ENCODE measurements around the gene SUSD6. TPM values are rescaled to one million over a fixed set of nuclear protein-coding genes. Genes with fewer than 3 reads are reported as not detected.

Gene SUSD6
- polyA plus RNA-seq, 1 of the 3 experiments (the other 2 are of a cell fraction) = 8.5 TPM

DNA sequence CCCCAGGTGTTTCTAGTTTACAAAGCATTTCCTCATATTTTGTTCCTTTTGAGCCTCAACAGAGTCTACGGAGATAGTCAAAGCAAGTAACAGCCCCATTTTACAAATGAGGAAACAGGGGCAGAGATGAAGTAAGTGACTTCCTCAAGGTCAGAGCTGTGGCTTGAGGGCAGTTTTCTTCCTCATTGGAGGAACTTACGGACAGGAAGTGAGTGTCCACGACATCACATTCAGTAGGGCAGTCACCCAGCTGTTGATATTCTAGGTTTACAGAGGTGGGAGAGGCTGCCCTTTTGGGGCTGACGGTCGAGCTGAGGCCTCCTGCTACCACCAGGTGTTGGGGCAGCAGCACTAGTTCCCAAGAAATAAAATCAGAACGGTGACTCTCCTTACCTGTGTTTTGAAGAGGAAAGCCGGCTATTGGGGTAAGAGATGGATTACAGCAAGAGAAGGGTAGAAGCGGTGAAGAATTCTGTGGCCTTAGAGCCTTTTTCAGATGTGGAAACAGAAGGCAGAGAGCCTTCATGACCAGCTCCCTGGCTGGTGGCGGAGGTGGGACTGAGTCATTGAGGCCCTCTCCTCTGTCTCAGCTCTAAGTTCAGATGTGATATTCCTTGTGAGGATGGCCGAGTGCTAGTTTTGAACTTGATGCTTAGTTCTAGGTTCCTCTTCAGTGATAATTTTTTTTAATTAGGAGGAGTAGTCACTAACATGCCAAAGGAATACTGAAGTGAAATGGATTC lies 41.7 kb downstream of the SUSD6 start:
- Histone ChIP-seq H3K9ac (no peak overlapping the region), H3K27ac (ENCODE audit: low read depth in 2 of 2, low read length in 1 of 2) (no peak overlapping the region; a peak in 1 of 4 replicates), H4K20me1 (ENCODE audit: insufficient read depth) (no peaks in the 10 kb centered on the region), H3K36me3 (replicated peaks in 1 of 2; ENCODE audit: control insufficient read depth in 1 of 2, insufficient read depth in 2 of 2, low read length in 1 of 2) (no peaks in the 10 kb centered on the region), H3K79me2 (ENCODE audit: insufficient read depth) (0 out of 2 replicates have a peak, but pooled peaks cover 11% of the 10 kb centered on the region), H3F3A (replicated peaks; ENCODE audit: insufficient read depth) (peaks cover 5% of the 10 kb centered on the region), H3K9me2 (no peaks in the 10 kb centered on the region), H3K4me3 (ENCODE audit: low read depth in 2 of 2, low read length in 1 of 2) (no peak overlapping the region), H2AFZ (ENCODE audit: low read depth) (no peak overlapping the region), H3K9me3 (no peaks in the 10 kb centered on the region), H3K27me3 (ENCODE audit: insufficient read depth) (no peaks in the 10 kb centered on the region), H3K4me2 (no peak overlapping the region), H3K4me1 (ENCODE audit: control insufficient read depth in 1 of 2, insufficient read depth in 2 of 2, low read depth in 1 of 2, low read length in 1 of 2) (peaks cover 10 to 26% of the 10 kb centered on the region in 2 experiments; a peak in 2 of 4 replicates)
- CTCF ChIA-PET = interaction anchor here (0.6 kb wide), 1 partner anchor 74 kb away, joined by 3 read pairs; no protein-coding TSS in a partner anchor
- 88% methylated on average over 10 of the region's 10 CpGs for WGBS (ENCODE audit: low lambda C conversion rate)
- TF ChIP-seq EZH2phosphoT487 (IDR thresholded peaks at IDR 0.05; ENCODE audit: borderline replicate concordance, low read depth) (no peak), RCOR1 (IDR thresholded peaks at IDR 0.05; ENCODE audit: low read length) (no peak), TEAD4 (IDR thresholded peaks at IDR 0.05; ENCODE audit: borderline replicate concordance, insufficient read depth) (no peak), CHD2 (IDR thresholded peaks at IDR 0.05; ENCODE audit: low read length, partially characterized antibody) (no peak), FOXJ3 (CRISPR knock-in tag; IDR thresholded peaks at IDR 0.05) (no peak), MXI1 (IDR thresholded peaks at IDR 0.05; ENCODE audit: low read depth, low read length) (no peak), RFX5 (IDR thresholded peaks at IDR 0.05; ENCODE audit: low read length) (no peak), ELF1 (IDR thresholded peaks at IDR 0.05) (no peak), FOXM1 (IDR thresholded peaks at IDR 0.05; ENCODE audit: low read depth) (no peak), NRF1 (IDR thresholded peaks at IDR 0.05; ENCODE audit: low read depth, low read length) (no peak), MAX (IDR thresholded peaks at IDR 0.05; ENCODE audit: low read depth) (no peak), GATA2 (CRISPR knock-in tag; IDR thresholded peaks at IDR 0.05) (no peak), FOSL2 (IDR thresholded peaks at IDR 0.05; ENCODE audit: borderline replicate concordance, low read depth) (no peak), TCF12 (IDR thresholded peaks at IDR 0.05) (no peak), YY1 (IDR thresholded peaks at IDR 0.05; ENCODE audit: low read depth) (no peak), MEF2A (IDR thresholded peaks at IDR 0.05; ENCODE audit: borderline replicate concordance, low read depth) (no peak), JUND (IDR thresholded peaks at IDR 0.05) (no peak)
- TF ChIP-seq, protein P1, sequence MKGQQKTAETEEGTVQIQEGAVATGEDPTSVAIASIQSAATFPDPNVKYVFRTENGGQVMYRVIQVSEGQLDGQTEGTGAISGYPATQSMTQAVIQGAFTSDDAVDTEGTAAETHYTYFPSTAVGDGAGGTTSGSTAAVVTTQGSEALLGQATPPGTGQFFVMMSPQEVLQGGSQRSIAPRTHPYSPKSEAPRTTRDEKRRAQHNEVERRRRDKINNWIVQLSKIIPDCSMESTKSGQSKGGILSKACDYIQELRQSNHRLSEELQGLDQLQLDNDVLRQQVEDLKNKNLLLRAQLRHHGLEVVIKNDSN (IDR thresholded peaks at IDR 0.05; ENCODE audit: borderline replicate concordance, low read depth) = no peak
- TF ChIP-seq, protein P2, sequence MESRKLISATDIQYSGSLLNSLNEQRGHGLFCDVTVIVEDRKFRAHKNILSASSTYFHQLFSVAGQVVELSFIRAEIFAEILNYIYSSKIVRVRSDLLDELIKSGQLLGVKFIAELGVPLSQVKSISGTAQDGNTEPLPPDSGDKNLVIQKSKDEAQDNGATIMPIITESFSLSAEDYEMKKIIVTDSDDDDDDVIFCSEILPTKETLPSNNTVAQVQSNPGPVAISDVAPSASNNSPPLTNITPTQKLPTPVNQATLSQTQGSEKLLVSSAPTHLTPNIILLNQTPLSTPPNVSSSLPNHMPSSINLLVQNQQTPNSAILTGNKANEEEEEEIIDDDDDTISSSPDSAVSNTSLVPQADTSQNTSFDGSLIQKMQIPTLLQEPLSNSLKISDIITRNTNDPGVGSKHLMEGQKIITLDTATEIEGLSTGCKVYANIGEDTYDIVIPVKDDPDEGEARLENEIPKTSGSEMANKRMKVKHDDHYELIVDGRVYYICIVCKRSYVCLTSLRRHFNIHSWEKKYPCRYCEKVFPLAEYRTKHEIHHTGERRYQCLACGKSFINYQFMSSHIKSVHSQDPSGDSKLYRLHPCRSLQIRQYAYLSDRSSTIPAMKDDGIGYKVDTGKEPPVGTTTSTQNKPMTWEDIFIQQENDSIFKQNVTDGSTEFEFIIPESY (IDR thresholded peaks at IDR 0.05; ENCODE audit: borderline replicate concordance, low read depth) = no peak
- TF ChIP-seq, protein P3, sequence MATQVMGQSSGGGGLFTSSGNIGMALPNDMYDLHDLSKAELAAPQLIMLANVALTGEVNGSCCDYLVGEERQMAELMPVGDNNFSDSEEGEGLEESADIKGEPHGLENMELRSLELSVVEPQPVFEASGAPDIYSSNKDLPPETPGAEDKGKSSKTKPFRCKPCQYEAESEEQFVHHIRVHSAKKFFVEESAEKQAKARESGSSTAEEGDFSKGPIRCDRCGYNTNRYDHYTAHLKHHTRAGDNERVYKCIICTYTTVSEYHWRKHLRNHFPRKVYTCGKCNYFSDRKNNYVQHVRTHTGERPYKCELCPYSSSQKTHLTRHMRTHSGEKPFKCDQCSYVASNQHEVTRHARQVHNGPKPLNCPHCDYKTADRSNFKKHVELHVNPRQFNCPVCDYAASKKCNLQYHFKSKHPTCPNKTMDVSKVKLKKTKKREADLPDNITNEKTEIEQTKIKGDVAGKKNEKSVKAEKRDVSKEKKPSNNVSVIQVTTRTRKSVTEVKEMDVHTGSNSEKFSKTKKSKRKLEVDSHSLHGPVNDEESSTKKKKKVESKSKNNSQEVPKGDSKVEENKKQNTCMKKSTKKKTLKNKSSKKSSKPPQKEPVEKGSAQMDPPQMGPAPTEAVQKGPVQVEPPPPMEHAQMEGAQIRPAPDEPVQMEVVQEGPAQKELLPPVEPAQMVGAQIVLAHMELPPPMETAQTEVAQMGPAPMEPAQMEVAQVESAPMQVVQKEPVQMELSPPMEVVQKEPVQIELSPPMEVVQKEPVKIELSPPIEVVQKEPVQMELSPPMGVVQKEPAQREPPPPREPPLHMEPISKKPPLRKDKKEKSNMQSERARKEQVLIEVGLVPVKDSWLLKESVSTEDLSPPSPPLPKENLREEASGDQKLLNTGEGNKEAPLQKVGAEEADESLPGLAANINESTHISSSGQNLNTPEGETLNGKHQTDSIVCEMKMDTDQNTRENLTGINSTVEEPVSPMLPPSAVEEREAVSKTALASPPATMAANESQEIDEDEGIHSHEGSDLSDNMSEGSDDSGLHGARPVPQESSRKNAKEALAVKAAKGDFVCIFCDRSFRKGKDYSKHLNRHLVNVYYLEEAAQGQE (IDR thresholded peaks at IDR 0.05; ENCODE audit: low read depth, low read length) = no peak
- POLR2A ChIA-PET = no interaction called here
- no peak for DNase-seq
